Peyer's patch (tissue), 4 donors: ENCODE data around the gene SSNA1. TPM values are rescaled to one million over a fixed set of nuclear protein-coding genes. Genes with fewer than 3 reads are reported as not detected.

Experiments
- DNase-seq, 3 donors: peaks; one replicate each; pipeline ENCODE4 v3.0.0-alpha.2; 2017 to 2019
- H3K27ac ChIP-seq, 4 donors: fragments of 200-600 bp; sonication (generic); one replicate each; pipeline ENCODE4 v1.5.1; 2016 to 2019
- H3K27me3 ChIP-seq, 2 donors: fragments of 200-600 bp; sonication (generic); one replicate each; pipeline ENCODE4 v1.5.1; 2019
- H3K36me3 ChIP-seq, 3 donors: fragments of 200-600 bp; sonication (generic); one replicate each; pipeline ENCODE4 v1.5.1; 2016 to 2019
- H3K4me1 ChIP-seq, 4 donors: fragments of 200-600 bp; sonication (generic); one replicate each; pipeline ENCODE4 v1.5.1; 2016 to 2019
- H3K4me3 ChIP-seq, 4 donors: fragments of 200-600 bp; sonication (generic); 1 replicate in 3 of 4; 2 replicates in 1 of 4; pipeline ENCODE4 v1.5.1; 2016 to 2019; ENCODE audit warnings: mild to moderate bottlenecking in 1 of 4
- H3K9me3 ChIP-seq, 4 donors: fragments of 200-600 bp; sonication (generic); one replicate each; pipeline ENCODE4 v1.5.1; 2016 to 2019; ENCODE audit warnings: mild to moderate bottlenecking in 1 of 4
- POLR2A ChIP-seq, 2 donors: fragments of 450-650 bp; IDR thresholded peaks; one replicate each; pipeline ENCODE4 v1.5.1; 2017; ENCODE audit warnings: antibody characterized with exemption in 2 of 2, mild to moderate bottlenecking in 2 of 2, moderate library complexity in 2 of 2
- total RNA-seq, 4 donors: library from RNA; depleted of rRNA; stranded (reverse); fragments of >200 nt; gene quantifications; one replicate each; pipeline ENCODE4 v1.1.0, GENCODE V29; 2016
- TF ChIP-seq, protein P1 (sequence below), 6 experiments: fragments of 450-650 bp in 4 of 6; fragments of 200-600 bp in 2 of 6; sonication (generic) in 1 of 6; IDR thresholded peaks; one replicate each; pipeline ENCODE4 v1.5.1; 2017 to 2019; ENCODE audit warnings: antibody characterized with exemption in 6 of 6, mild to moderate bottlenecking in 3 of 6, moderate library complexity in 1 of 6

SSNA1 gene
- total RNA-seq, 4 donors from 2014 or later: 58.6 to 82.0 (median 71.6) TPM

DNA sequence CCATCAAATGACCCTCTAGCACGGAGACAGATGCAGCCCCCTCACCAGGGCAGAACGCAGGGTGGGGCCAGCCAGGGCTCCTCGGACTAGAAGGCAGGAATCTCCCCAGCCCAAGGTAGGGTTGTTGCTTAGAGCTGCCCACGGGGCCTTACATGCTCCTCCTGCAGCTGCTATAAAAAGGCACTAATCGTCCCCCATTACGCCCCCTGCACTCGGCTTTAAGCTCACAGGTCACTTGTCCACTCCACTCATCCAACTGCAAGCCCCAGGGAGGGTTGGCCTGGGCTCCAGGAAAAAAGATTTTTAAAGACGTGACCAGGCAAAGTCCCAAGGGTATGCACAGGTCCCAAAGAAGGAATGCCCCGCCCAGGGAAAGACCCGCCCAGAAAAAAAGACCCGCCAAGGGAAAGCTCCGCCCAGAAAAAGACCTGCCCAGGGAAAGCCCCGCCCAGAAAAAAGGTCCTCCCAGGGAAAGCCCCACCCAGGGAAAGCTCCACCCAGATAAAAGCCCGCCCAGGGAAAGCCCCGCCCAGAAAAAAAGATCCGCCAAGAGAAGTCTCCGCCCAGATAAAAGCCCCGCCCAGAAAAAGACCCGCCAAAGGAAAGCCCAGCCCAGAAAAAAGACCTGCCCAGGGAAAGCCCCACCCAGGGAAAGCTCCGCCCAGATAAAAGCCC, 38.4 kb upstream of the SSNA1 start:
- Histone ChIP-seq H3K36me3 (no peaks in the 10 kb centered on the region), H3K4me1 (no peaks in the 10 kb centered on the region), H3K27me3 (no peaks in the 10 kb centered on the region), H3K9me3 (no peaks in the 10 kb centered on the region), H3K27ac (no peak overlapping the region), H3K4me3 (no peak overlapping the region)
- TF ChIP-seq, protein P1, sequence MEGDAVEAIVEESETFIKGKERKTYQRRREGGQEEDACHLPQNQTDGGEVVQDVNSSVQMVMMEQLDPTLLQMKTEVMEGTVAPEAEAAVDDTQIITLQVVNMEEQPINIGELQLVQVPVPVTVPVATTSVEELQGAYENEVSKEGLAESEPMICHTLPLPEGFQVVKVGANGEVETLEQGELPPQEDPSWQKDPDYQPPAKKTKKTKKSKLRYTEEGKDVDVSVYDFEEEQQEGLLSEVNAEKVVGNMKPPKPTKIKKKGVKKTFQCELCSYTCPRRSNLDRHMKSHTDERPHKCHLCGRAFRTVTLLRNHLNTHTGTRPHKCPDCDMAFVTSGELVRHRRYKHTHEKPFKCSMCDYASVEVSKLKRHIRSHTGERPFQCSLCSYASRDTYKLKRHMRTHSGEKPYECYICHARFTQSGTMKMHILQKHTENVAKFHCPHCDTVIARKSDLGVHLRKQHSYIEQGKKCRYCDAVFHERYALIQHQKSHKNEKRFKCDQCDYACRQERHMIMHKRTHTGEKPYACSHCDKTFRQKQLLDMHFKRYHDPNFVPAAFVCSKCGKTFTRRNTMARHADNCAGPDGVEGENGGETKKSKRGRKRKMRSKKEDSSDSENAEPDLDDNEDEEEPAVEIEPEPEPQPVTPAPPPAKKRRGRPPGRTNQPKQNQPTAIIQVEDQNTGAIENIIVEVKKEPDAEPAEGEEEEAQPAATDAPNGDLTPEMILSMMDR (IDR thresholded peaks at IDR 0.05): no peak
- DNase-seq: no peak

DNA sequence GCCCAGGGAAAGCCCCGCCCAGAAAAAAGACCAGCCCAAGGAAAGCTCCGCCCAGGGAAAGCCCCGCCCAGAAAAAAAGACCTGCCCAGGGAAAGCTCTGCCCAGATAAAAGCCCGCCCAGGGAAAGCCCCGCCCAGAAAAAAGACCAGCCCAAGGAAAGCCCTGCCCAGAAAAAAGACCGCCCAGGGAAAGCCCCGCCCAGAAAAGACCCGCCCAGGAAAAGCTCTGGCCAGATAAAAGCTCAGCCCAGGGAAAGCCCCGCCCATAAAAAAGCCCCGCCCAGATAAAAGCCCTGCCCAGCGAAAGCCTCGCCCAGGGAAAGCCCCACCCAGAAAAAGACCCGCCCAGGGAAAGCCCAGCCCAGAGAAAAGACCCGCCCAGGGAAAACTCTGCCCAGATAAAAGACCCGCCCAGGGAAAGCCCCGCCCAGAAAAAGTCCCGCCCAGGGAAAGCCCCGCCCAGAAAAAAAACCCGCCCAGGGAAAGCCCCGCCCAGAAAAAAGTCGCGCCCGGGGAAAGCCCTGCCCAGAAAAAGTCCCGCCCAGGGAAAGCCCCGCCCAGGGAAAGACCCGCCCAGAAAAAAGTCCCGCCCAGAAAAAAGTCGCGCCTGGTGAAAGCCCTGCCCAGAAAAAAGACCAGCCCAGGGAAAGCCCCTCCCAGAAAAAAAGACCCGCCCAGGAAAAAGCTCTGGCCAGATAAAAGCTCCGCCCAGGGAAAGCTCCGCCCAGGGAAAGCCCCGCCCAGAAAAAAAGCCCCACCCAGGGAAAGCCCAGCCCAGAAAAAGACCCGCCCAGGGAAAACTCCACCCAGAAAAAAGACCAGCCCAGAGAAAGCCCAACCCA, 37.6 kb upstream of the SSNA1 start:
- peak in 2 of 3 donors; percentile 65 to 78 for DNase-seq
- Histone ChIP-seq H3K4me3 (no peak overlapping the region), H3K27ac (no peak overlapping the region), H3K4me1 (no peaks in the 10 kb centered on the region), H3K9me3 (no peaks in the 10 kb centered on the region), H3K36me3 (no peaks in the 10 kb centered on the region), H3K27me3 (no peaks in the 10 kb centered on the region)
- no peak for TF ChIP-seq POLR2A (IDR thresholded peaks at IDR 0.05)
- TF ChIP-seq, protein P1 (IDR thresholded peaks at IDR 0.05): no peak

DNA sequence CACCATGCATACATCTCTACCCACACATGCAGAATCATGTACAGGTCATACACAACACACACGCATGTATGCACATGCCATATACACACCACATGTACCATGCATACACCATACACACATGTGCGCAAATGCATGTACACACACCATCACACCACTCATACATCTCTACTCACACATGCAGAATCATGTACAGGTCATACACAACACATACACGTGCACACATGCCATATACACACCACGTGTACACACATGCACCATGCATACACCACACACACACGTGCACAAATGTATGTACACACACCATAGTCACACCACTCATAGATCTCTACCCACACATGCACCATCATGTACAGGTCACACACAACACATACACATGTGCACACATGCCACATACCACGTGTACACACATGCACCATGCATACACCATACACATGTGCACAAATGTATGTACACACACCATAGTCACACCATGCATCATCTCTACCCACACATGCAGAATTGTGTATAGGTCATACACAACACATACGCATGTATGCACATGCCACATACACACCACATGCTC, 35.6 kb upstream of the SSNA1 start:
- Histone ChIP-seq H3K27ac (no peak overlapping the region), H3K36me3 (no peaks in the 10 kb centered on the region), H3K4me3 (no peak overlapping the region), H3K9me3 (no peaks in the 10 kb centered on the region), H3K4me1 (peaks cover 0 to 12% (median 5%) of the 10 kb centered on the region in 4 donors), H3K27me3 (no peaks in the 10 kb centered on the region)
- no peak for DNase-seq
- TF ChIP-seq, protein P1 (IDR thresholded peaks at IDR 0.05): no peak
- no peak for TF ChIP-seq POLR2A (IDR thresholded peaks at IDR 0.05)

DNA sequence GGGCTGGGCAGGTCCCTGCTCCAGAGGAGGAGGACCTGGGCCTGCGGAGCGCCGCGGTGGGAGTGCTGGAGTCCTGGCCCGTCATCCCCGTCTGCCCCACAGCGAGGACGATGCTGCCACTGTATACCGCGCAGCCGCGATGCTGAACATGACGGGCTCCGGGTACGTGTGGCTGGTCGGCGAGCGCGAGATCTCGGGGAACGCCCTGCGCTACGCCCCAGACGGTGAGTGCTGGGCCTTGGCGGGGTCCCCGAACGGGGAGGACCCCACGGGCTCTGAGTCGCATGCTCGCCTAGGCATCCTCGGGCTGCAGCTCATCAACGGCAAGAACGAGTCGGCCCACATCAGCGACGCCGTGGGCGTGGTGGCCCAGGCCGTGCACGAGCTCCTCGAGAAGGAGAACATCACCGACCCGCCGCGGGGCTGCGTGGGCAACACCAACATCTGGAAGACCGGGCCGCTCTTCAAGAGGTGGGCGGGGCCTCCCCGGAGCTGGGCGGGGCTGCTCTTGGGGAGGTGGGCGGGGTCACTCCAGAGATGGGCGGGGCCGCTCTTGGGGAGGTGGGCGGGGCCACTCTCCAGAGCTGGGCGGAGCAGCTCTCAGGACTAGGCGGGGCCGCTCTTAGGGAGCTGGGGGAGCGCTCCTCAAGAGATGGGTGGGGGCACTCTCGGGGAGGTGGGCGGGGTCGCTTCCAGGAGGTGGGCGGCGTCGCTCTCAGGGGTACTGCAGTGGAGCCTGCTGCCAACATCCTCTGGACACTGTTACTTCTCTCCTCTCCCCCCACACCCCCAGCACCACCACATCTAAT, 31.7 kb upstream of the SSNA1 start:
- Histone ChIP-seq H3K9me3 (no peaks in the 10 kb centered on the region), H3K27me3 (peaks cover 0 to 26% of the 10 kb centered on the region in 2 donors), H3K36me3 (no peaks in the 10 kb centered on the region), H3K27ac (no peak overlapping the region), H3K4me3 (peak overlapping the region in 3 of 4 donors; percentile 4 to 37 (median 26)), H3K4me1 (peaks cover 0 to 18% (median 5%) of the 10 kb centered on the region in 4 donors)
- TF ChIP-seq POLR2A (IDR thresholded peaks at IDR 0.05): no peak
- TF ChIP-seq, protein P1 (IDR thresholded peaks at IDR 0.05): no peak
- DNase-seq: peak in 2 of 3 donors; percentile 30 to 65
